Neutrophil (primary cell): ENCODE results near the gene POC1A.

Experiments used
- H3K27ac ChIP-seq: fragments of 200-600 bp; sonication (generic); 2 replicates; pipeline ENCODE4 v1.5.1; 2016; ENCODE audit warnings: mild to moderate bottlenecking, moderate library complexity
- H3K27me3 ChIP-seq: fragments of 200-600 bp; sonication (generic); 2 replicates; pipeline ENCODE4 v1.6.0; 2016; ENCODE audit warnings: mild to moderate bottlenecking
- H3K36me3 ChIP-seq: fragments of 200-600 bp; sonication (generic); 2 replicates; pipeline ENCODE4 v1.5.1; 2017
- H3K4me1 ChIP-seq, 2 experiments: fragments of 200-600 bp in 1 of 2; sonication (generic) in 1 of 2; 1 replicate in 1 of 2; 2 replicates in 1 of 2; pipeline versions ENCODE4 v1.5.1 to v1.6.1; 2013 to 2016; ENCODE audit warnings: low read depth in 1 of 2, low read length in 1 of 2, mild to moderate bottlenecking in 1 of 2, moderate library complexity in 1 of 2; ENCODE audit not compliant: control insufficient read depth in 1 of 2, insufficient read depth in 1 of 2
- H3K4me3 ChIP-seq, 2 experiments: fragments of 200-600 bp in 1 of 2; sonication (generic) in 1 of 2; 1 replicate in 1 of 2; 2 replicates in 1 of 2; pipeline ENCODE4 v1.5.1; 2013 to 2016; ENCODE audit warnings: low read depth in 1 of 2, low read length in 1 of 2, mild to moderate bottlenecking in 1 of 2, moderate library complexity in 1 of 2
- H3K9me3 ChIP-seq: fragments of 200-600 bp; sonication (generic); 2 replicates; pipeline ENCODE4 v1.5.1; 2016
- CTCF ChIP-seq: fragments of 200-600 bp; sonication (generic); IDR thresholded peaks from 2 replicates; pipeline ENCODE4 v1.5.1; 2016; ENCODE audit warnings: antibody characterized with exemption

Gene POC1A

DNA sequence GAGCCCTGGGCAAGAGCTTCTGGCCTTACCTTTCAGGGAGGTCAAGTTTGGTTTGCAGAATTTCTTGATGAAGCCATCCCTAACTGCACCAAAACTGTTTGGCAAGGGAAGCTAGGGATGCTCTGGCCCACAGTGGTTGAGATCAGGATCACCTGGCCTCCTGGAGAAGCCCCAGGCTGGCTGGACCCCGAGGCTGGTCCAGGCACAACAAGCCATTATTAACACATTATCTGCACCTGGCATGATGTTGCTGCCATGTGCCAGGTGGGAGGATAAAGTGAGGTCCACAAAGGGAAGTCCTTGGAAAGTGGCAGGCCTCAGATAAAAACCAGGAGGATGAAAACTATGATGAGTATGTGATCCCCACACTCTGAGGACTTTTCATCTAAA, 62.0 kb downstream of the POC1A start:
- Histone ChIP-seq H3K36me3 (peaks cover 69% of the 10 kb centered on the region), H3K27me3 (no peaks in the 10 kb centered on the region), H3K9me3 (no peaks in the 10 kb centered on the region), H3K27ac (no peak overlapping the region), H3K4me1 (peaks cover 3 to 8% of the 10 kb centered on the region in 2 experiments), H3K4me3 (no peak overlapping the region)
- no peak for TF ChIP-seq CTCF

GRCh38 chr3:52091586-52092270, 62.5 kb downstream of the POC1A start:
- H3K4me3 ChIP-seq: no peak overlapping the region
- no peaks in the 10 kb centered on the region for H3K27me3 ChIP-seq
- H3K4me1 ChIP-seq: peaks cover 8 to 13% of the 10 kb centered on the region in 2 experiments
- H3K27ac ChIP-seq: no peak overlapping the region
- H3K9me3 ChIP-seq: no peaks in the 10 kb centered on the region
- peaks cover 64% of the 10 kb centered on the region for H3K36me3 ChIP-seq
- TF ChIP-seq CTCF: no peak

DNA sequence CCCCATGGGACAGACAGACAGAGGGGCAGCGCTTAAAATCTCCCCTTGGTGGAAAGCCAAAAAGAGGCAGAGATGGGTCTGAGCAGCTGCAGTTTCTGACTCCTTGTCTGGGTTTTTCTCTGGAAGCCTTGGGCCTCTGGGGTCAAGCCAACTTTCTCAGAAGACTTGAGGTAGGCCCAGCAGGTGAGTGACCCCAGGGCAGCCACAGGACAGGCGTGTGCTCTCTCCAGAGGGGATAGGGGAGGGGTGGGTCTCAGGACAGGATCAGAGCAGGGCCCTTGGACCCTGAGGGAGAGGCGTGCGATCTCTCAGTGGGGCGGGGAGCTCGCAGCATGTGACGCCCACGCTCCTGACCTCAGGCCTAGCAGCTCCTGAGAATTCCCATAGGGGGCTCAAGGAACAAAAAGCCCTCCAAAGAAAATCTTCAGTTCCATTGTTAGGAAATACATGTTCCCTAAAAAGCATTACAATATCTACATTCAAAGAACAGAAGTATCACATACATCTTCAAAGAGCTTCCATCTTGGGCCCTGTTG, 63.2 kb downstream of the POC1A start:
- Histone ChIP-seq H3K4me3 (no peak overlapping the region), H3K36me3 (peaks cover 56% of the 10 kb centered on the region), H3K4me1 (peaks cover 9 to 14% of the 10 kb centered on the region in 2 experiments), H3K27me3 (no peaks in the 10 kb centered on the region), H3K27ac (no peak overlapping the region), H3K9me3 (no peaks in the 10 kb centered on the region)
- TF ChIP-seq CTCF: no peak

GRCh38 chr3:52090131-52090932, 63.9 kb downstream of the POC1A start:
- Histone ChIP-seq H3K27ac (no peak overlapping the region), H3K4me3 (no peak overlapping the region), H3K27me3 (no peaks in the 10 kb centered on the region), H3K4me1 (peaks cover 9 to 14% of the 10 kb centered on the region in 2 experiments), H3K36me3 (peaks cover 50% of the 10 kb centered on the region), H3K9me3 (no peaks in the 10 kb centered on the region)
- no peak for TF ChIP-seq CTCF

DNA sequence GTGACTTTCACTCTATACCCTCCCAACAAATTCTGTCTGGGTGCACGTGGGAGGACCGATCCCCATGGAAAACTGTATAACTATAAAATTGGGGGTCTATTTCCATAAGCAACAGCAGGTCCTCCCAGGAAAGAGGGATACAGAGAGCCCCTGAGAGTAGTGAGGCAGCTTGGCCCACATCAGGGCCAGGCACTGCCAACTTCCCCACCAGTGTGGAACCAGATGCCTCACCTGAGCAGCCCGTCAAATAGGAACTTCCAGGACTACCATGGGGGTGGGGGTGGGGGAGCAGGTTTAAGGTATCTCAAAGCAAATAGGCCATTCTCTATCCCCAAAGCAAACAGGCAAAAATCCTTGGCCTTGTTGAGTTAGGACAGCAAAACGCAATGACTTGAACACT, 64.5 kb downstream of the POC1A start:
- TF ChIP-seq CTCF: no peak
- Histone ChIP-seq H3K9me3 (no peaks in the 10 kb centered on the region), H3K4me1 (peaks cover 9 to 14% of the 10 kb centered on the region in 2 experiments), H3K36me3 (peaks cover 48% of the 10 kb centered on the region), H3K27me3 (no peaks in the 10 kb centered on the region), H3K4me3 (no peak overlapping the region), H3K27ac (no peak overlapping the region)
